PC-3 (cell line): ENCODE data around the gene GATAD2A.

Experiments
- EZH2 ChIP-seq: fragments of 300-600 bp; sonication (generic); IDR thresholded peaks from one replicate; pipeline ENCODE4 v1.6.1; 2017; ENCODE audit warnings: antibody characterized with exemption, mild to moderate bottlenecking, low read length; ENCODE audit not compliant: unreplicated experiment
- TF ChIP-seq, protein P1 (sequence below): fragments of 300-600 bp; sonication (generic); conservative IDR thresholded peaks from 2 replicates; pipeline ENCODE4 v1.5.1; 2017; ENCODE audit warnings: antibody characterized with exemption, low read depth, mild to moderate bottlenecking, low read length

DNA sequence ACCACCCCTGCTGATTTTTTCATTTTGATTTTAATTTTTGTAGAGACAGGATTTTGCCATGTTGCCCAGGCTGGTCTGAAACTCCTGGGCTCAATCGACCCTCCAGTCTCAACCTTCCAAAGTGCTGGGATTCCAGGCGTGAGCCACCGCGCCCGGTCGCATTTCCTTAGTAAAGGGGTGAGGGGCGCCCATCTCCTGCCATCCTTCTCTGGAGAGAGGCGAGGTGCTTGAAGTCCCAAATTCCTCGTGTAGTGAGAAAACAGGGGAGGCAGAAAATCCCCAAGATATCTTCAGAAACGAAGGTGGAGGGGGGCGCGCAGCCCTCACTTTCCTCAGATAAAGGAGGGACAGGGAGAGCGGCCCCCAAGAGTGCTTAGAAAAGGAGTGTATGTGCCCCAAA, 21.0 kb upstream of the GATAD2A start:
- TF ChIP-seq, protein P1, sequence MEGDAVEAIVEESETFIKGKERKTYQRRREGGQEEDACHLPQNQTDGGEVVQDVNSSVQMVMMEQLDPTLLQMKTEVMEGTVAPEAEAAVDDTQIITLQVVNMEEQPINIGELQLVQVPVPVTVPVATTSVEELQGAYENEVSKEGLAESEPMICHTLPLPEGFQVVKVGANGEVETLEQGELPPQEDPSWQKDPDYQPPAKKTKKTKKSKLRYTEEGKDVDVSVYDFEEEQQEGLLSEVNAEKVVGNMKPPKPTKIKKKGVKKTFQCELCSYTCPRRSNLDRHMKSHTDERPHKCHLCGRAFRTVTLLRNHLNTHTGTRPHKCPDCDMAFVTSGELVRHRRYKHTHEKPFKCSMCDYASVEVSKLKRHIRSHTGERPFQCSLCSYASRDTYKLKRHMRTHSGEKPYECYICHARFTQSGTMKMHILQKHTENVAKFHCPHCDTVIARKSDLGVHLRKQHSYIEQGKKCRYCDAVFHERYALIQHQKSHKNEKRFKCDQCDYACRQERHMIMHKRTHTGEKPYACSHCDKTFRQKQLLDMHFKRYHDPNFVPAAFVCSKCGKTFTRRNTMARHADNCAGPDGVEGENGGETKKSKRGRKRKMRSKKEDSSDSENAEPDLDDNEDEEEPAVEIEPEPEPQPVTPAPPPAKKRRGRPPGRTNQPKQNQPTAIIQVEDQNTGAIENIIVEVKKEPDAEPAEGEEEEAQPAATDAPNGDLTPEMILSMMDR = no peak
- TF ChIP-seq EZH2 = no peak
